Measurements from ENCODE around the gene PADI6.

PADI6 gene

DNA sequence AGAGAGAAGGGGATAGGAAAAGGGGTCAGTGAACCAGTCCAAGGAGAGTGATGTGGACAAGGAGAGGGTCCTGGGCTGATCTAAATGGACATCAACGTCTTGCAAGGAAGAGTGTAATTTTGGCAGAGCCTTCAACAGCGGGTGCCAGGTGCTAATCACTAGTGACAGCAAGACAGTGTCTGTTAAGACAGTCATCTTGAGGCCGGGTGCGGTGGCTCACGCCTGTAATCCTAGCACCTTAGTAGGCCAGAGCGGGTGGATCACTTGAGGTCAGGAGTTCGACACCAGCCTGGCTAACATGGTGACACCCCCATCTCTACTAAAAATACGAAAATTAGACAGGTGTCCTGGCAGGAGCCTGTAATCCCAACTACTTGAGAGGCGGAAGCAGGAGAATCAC, 12.2 kb upstream of the PADI6 start (continued):
- TF ChIP-seq, protein P1, sequence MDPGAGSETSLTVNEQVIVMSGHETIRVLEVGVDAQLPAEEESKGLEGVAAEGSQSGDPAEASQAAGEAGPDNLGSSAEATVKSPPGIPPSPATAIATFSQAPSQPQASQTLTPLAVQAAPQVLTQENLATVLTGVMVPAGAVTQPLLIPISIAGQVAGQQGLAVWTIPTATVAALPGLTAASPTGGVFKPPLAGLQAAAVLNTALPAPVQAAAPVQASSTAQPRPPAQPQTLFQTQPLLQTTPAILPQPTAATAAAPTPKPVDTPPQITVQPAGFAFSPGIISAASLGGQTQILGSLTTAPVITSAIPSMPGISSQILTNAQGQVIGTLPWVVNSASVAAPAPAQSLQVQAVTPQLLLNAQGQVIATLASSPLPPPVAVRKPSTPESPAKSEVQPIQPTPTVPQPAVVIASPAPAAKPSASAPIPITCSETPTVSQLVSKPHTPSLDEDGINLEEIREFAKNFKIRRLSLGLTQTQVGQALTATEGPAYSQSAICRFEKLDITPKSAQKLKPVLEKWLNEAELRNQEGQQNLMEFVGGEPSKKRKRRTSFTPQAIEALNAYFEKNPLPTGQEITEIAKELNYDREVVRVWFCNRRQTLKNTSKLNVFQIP (CRISPR knock-in tag; IDR thresholded peaks at IDR 0.05; ENCODE audit: borderline replicate concordance, low read depth): no peak
- no peak for TF ChIP-seq ZFP3 (CRISPR knock-in tag; IDR thresholded peaks at IDR 0.05)
- no peak for TF ChIP-seq ZNF70 (CRISPR knock-in tag; IDR thresholded peaks at IDR 0.05)

DNA sequence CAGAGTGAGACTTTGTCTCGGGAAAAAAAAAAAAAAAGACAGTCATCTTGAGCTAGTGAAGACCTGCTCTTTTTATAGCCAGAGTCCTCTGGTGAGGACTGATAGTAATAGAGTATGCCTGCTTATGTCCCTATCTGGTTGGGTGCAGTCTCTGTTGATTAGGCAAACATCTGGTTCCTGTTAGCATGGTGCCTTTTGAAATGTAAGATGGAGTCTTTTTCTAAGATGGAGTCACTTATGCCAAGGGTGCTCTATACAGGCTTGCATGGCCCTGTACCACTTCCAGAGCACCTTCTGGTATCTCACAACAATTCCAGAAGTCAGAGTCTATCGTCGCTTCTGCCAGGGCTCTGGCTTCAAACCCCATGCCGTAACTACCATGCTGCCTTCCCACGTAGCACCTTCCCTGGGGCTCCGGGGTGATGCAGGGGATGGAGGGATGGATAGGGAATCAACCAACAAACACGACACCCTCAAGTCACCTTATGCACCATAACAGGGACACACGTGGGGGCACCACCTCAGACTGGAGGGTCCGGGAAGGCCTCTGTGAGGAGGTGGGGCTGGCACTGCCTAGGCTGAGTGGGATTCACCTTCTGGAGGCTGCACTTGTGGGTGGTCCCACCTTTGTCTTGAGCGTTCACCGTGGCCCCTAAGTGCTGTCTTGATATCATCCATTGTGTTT, 11.6 kb upstream of the PADI6 start:
- TF ChIP-seq, protein P2, sequence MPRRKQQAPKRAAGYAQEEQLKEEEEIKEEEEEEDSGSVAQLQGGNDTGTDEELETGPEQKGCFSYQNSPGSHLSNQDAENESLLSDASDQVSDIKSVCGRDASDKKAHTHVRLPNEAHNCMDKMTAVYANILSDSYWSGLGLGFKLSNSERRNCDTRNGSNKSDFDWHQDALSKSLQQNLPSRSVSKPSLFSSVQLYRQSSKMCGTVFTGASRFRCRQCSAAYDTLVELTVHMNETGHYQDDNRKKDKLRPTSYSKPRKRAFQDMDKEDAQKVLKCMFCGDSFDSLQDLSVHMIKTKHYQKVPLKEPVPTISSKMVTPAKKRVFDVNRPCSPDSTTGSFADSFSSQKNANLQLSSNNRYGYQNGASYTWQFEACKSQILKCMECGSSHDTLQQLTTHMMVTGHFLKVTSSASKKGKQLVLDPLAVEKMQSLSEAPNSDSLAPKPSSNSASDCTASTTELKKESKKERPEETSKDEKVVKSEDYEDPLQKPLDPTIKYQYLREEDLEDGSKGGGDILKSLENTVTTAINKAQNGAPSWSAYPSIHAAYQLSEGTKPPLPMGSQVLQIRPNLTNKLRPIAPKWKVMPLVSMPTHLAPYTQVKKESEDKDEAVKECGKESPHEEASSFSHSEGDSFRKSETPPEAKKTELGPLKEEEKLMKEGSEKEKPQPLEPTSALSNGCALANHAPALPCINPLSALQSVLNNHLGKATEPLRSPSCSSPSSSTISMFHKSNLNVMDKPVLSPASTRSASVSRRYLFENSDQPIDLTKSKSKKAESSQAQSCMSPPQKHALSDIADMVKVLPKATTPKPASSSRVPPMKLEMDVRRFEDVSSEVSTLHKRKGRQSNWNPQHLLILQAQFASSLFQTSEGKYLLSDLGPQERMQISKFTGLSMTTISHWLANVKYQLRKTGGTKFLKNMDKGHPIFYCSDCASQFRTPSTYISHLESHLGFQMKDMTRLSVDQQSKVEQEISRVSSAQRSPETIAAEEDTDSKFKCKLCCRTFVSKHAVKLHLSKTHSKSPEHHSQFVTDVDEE (CRISPR knock-in tag; IDR thresholded peaks at IDR 0.05): peak; percentile 79
- TF ChIP-seq ZFP30 (CRISPR knock-in tag; IDR thresholded peaks at IDR 0.05): no peak
- TF ChIP-seq ARNTL (CRISPR knock-in tag; IDR thresholded peaks at IDR 0.05; ENCODE audit: borderline replicate concordance, low read depth): no peak
- no peak for TF ChIP-seq SNAI2 (CRISPR knock-in tag; IDR thresholded peaks at IDR 0.05)
- TF ChIP-seq ZNF565 (CRISPR knock-in tag; conservative IDR thresholded peaks at IDR 0.05; ENCODE audit: low read depth): no peak
- ATAC-seq: no peak

DNA sequence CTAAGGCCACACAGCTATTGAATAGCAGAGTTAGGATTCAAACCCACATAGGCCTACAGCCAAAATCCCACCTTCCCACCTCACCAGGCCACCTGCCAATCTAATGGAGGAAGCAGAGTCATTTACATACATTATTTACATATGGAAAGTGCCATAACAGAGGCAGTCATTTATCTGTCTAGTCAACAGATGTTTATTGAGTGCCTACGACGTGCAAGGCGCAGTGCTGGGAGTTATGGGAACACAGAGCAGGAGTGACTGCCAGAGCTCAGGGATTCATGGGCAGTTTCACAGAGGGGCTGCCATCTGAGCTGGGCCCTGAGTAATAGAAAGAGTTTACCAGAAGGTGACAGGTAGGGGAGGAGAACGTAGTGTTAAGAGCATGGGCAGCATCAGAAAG, 10.3 kb upstream of the PADI6 start:
- no peak for TF ChIP-seq PPARA (CRISPR knock-in tag; IDR thresholded peaks at IDR 0.05; ENCODE audit: borderline replicate concordance)
- TF ChIP-seq RARB (CRISPR knock-in tag; IDR thresholded peaks at IDR 0.05): no peak
- TF ChIP-seq, protein P3, sequence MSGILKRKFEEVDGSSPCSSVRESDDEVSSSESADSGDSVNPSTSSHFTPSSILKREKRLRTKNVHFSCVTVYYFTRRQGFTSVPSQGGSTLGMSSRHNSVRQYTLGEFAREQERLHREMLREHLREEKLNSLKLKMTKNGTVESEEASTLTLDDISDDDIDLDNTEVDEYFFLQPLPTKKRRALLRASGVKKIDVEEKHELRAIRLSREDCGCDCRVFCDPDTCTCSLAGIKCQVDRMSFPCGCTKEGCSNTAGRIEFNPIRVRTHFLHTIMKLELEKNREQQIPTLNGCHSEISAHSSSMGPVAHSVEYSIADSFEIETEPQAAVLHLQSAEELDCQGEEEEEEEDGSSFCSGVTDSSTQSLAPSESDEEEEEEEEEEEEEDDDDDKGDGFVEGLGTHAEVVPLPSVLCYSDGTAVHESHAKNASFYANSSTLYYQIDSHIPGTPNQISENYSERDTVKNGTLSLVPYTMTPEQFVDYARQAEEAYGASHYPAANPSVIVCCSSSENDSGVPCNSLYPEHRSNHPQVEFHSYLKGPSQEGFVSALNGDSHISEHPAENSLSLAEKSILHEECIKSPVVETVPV (CRISPR knock-in tag; IDR thresholded peaks at IDR 0.05): no peak
- TF ChIP-seq SNAI2 (CRISPR knock-in tag; IDR thresholded peaks at IDR 0.05): no peak
- TF ChIP-seq, protein P4, sequence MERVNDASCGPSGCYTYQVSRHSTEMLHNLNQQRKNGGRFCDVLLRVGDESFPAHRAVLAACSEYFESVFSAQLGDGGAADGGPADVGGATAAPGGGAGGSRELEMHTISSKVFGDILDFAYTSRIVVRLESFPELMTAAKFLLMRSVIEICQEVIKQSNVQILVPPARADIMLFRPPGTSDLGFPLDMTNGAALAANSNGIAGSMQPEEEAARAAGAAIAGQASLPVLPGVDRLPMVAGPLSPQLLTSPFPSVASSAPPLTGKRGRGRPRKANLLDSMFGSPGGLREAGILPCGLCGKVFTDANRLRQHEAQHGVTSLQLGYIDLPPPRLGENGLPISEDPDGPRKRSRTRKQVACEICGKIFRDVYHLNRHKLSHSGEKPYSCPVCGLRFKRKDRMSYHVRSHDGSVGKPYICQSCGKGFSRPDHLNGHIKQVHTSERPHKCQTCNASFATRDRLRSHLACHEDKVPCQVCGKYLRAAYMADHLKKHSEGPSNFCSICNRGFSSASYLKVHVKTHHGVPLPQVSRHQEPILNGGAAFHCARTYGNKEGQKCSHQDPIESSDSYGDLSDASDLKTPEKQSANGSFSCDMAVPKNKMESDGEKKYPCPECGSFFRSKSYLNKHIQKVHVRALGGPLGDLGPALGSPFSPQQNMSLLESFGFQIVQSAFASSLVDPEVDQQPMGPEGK (CRISPR knock-in tag; IDR thresholded peaks at IDR 0.05; ENCODE audit: borderline replicate concordance): no peak
- no peak for TF ChIP-seq ARNTL (CRISPR knock-in tag; IDR thresholded peaks at IDR 0.05; ENCODE audit: borderline replicate concordance, low read depth)
- no peak for TF ChIP-seq ZFP3 (CRISPR knock-in tag; IDR thresholded peaks at IDR 0.05)
- TF ChIP-seq GLIS3 (CRISPR knock-in tag; IDR thresholded peaks at IDR 0.05): no peak
- no peak for TF ChIP-seq ZNF565 (CRISPR knock-in tag; conservative IDR thresholded peaks at IDR 0.05; ENCODE audit: low read depth)
- no peak for TF ChIP-seq CSDC2 (CRISPR knock-in tag; IDR thresholded peaks at IDR 0.05)
- no peak for TF ChIP-seq ZC3H10 (CRISPR knock-in tag; IDR thresholded peaks at IDR 0.05)
- no peak for TF ChIP-seq ZNF70 (CRISPR knock-in tag; IDR thresholded peaks at IDR 0.05)
- no peak for TF ChIP-seq BACH2 (CRISPR knock-in tag; IDR thresholded peaks at IDR 0.05; ENCODE audit: borderline replicate concordance)
- ATAC-seq: no peak

DNA sequence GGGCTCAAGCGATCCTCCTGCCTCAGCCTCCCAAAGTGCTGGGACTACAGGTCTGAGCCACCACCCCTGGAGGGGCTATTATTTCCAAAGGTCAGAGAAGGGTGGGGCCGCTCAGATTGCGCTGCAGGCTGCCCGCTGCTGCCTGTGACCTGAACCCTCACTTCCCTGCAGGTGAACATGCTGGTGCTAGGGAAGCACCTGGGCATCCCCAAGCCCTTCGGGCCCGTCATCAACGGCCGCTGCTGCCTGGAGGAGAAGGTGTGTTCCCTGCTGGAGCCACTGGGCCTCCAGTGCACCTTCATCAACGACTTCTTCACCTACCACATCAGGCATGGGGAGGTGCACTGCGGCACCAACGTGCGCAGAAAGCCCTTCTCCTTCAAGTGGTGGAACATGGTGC, 8.6 kb upstream of the PADI6 start:
- ATAC-seq: no peak
- TF ChIP-seq, protein P1 (CRISPR knock-in tag; IDR thresholded peaks at IDR 0.05; ENCODE audit: borderline replicate concordance, low read depth): no peak
- TF ChIP-seq, protein P2 (CRISPR knock-in tag; IDR thresholded peaks at IDR 0.05): no peak
- TF ChIP-seq TCF4 (CRISPR knock-in tag; IDR thresholded peaks at IDR 0.05; ENCODE audit: borderline replicate concordance): no peak
- TF ChIP-seq, protein P5, sequence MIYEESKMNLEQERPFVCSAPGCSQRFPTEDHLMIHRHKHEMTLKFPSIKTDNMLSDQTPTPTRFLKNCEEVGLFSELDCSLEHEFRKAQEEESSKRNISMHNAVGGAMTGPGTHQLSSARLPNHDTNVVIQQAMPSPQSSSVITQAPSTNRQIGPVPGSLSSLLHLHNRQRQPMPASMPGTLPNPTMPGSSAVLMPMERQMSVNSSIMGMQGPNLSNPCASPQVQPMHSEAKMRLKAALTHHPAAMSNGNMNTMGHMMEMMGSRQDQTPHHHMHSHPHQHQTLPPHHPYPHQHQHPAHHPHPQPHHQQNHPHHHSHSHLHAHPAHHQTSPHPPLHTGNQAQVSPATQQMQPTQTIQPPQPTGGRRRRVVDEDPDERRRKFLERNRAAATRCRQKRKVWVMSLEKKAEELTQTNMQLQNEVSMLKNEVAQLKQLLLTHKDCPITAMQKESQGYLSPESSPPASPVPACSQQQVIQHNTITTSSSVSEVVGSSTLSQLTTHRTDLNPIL (CRISPR knock-in tag; IDR thresholded peaks at IDR 0.05; ENCODE audit: low read depth): no peak
- no peak for TF ChIP-seq PPARA (CRISPR knock-in tag; IDR thresholded peaks at IDR 0.05; ENCODE audit: borderline replicate concordance)
- no peak for TF ChIP-seq OSR1 (CRISPR knock-in tag; IDR thresholded peaks at IDR 0.05)
- TF ChIP-seq RARB (CRISPR knock-in tag; IDR thresholded peaks at IDR 0.05): no peak
- TF ChIP-seq BACH2 (CRISPR knock-in tag; IDR thresholded peaks at IDR 0.05; ENCODE audit: borderline replicate concordance): no peak
- TF ChIP-seq TOX (CRISPR knock-in tag; IDR thresholded peaks at IDR 0.05; ENCODE audit: borderline replicate concordance): no peak
- TF ChIP-seq ESRRG (CRISPR knock-in tag; IDR thresholded peaks at IDR 0.05): no peak
- no peak for TF ChIP-seq SNAI2 (CRISPR knock-in tag; IDR thresholded peaks at IDR 0.05)
- TF ChIP-seq GLIS3 (CRISPR knock-in tag; IDR thresholded peaks at IDR 0.05): no peak
- no peak for TF ChIP-seq ZC3H10 (CRISPR knock-in tag; IDR thresholded peaks at IDR 0.05)
- TF ChIP-seq ZFP3 (CRISPR knock-in tag; IDR thresholded peaks at IDR 0.05): no peak

All from SK-N-SH treated with all-trans-retinoic acid at 6 μM for 48 hours (cell line).